IgD-negative memory B cell (primary cell): ENCODE data around the gene FCN1. TPM values are rescaled to one million over a fixed set of nuclear protein-coding genes. Genes with fewer than 3 reads are reported as not detected.

ENCODE experiments used
- H3K27ac Mint-ChIP-seq, 3 donors: one replicate each; pipeline ENCODE4 v1.8.0; 2020 to 2022; ENCODE audit warnings: mild to moderate bottlenecking in 3 of 3, mixed read lengths in 3 of 3, moderate library complexity in 1 of 3
- H3K27me3 Mint-ChIP-seq: one replicate; pipeline ENCODE4 v1.8.0; 2021; ENCODE audit warnings: mixed read lengths
- H3K36me3 Mint-ChIP-seq: one replicate; pipeline ENCODE4 v1.8.0; 2020; ENCODE audit warnings: mild to moderate bottlenecking, mixed read lengths
- H3K4me1 Mint-ChIP-seq, 3 donors: one replicate each; pipeline ENCODE4 v1.8.0; 2020 to 2022; ENCODE audit warnings: mixed read lengths in 3 of 3, mild to moderate bottlenecking in 1 of 3
- H3K4me3 Mint-ChIP-seq, 4 donors: one replicate each; pipeline ENCODE4 v1.8.0; 2020 to 2022; ENCODE audit warnings: mild to moderate bottlenecking in 4 of 4, mixed read lengths in 4 of 4, moderate library complexity in 3 of 4
- H3K9me3 Mint-ChIP-seq, 3 donors: one replicate each; pipeline ENCODE4 v1.8.0; 2020 to 2021; ENCODE audit warnings: mixed read lengths in 3 of 3, mild to moderate bottlenecking in 1 of 3
- polyA plus RNA-seq: library from polyadenylated mRNA; unstranded; fragments of 300-500 nt; fragmentation: Illumina TruSeq; gene quantifications from one replicate; pipeline ENCODE4 v1.2.3, GENCODE V29; 2021

Gene FCN1
- polyA plus RNA-seq, 1 donor from 2014 or later: 9.5 TPM

DNA sequence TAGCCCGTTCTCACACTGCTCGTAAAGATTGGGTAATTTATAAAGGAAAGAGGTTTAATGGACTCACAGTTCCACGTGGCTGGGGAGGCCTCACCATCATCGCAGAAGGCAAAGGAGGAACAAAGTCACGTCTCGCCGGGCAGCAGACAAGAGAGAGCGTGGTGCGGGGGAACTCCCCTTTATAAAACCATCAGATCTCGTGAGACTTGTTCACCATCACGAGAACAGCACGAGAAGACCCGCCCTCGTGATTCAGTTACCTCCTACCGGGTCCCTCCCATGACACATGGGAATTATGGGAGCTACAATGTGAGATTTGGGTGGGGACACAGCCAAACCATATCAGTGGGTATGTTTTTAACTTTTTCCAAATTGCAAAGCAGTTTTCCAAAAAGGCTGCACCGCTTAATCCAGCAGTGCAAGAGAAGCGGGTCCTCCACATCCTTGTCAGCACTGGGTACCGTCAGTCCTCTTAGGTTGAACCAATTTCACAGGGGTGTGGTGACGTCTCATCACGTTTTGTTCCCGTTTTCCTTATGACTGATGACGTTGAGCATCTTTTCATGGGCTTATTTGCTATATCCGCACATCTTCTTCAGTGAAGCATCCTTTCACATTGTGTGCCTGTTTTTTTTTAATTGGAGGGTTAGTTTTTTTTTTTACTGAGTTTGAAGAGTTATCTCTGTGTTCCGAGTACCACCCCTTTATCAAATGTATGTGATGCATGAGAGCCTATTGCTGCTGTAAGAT, 45.1 kb downstream of the FCN1 start:
- Mint-ChIP-seq H3K27ac (no peak overlapping the region), H3K4me3 (peak overlapping the region in 2 of 4 donors; percentile 14 to 65), H3K27me3 (no peaks in the 10 kb centered on the region)

DNA sequence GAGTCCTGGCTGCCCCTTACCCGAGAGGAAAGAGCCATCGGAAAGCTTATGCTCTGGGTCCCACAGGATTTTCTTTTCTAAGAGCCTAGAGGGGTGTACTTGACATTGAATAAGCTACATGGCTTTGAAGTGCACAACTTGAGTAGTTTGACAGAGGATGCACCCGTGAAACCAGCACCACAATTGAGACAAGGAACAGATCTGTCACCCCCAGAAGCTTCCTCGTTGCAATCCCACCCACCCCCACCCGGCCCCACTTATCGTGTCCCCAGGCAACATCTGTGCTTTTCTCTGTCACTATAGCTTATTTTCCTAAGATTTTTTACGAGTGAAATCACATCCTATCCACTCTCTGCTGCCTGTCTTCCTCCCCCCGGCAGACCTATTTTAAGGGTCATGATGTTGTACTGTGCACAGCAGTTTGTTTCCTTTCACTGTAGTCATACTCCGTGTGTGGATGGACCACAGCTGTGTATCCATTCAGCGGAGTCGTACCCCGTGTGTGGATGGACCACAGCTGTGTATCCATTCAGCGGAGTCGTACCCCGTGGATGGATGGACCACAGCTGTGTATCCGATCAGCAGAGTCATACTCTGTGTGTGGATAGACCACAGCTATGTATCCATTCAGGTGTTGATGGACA, 45.9 kb downstream of the FCN1 start:
- Mint-ChIP-seq H3K4me1 (peaks cover 0 to 6% (median 2%) of the 10 kb centered on the region in 3 donors), H3K36me3 (peaks cover 1% of the 10 kb centered on the region), H3K4me3 (peak overlapping the region in 1 of 4 donors; percentile 14), H3K27me3 (no peaks in the 10 kb centered on the region), H3K27ac (no peak overlapping the region), H3K9me3 (peaks cover 0 to 5% (median 4%) of the 10 kb centered on the region in 3 donors)

More for the DNA sequence above, 45.1 kb downstream of the FCN1 start:
- peaks cover 0 to 5% (median 4%) of the 10 kb centered on the region in 3 donors for H3K9me3 Mint-ChIP-seq
- peaks cover 1% of the 10 kb centered on the region for H3K36me3 Mint-ChIP-seq
- H3K4me1 Mint-ChIP-seq: peaks cover 0 to 6% (median 2%) of the 10 kb centered on the region in 3 donors

DNA sequence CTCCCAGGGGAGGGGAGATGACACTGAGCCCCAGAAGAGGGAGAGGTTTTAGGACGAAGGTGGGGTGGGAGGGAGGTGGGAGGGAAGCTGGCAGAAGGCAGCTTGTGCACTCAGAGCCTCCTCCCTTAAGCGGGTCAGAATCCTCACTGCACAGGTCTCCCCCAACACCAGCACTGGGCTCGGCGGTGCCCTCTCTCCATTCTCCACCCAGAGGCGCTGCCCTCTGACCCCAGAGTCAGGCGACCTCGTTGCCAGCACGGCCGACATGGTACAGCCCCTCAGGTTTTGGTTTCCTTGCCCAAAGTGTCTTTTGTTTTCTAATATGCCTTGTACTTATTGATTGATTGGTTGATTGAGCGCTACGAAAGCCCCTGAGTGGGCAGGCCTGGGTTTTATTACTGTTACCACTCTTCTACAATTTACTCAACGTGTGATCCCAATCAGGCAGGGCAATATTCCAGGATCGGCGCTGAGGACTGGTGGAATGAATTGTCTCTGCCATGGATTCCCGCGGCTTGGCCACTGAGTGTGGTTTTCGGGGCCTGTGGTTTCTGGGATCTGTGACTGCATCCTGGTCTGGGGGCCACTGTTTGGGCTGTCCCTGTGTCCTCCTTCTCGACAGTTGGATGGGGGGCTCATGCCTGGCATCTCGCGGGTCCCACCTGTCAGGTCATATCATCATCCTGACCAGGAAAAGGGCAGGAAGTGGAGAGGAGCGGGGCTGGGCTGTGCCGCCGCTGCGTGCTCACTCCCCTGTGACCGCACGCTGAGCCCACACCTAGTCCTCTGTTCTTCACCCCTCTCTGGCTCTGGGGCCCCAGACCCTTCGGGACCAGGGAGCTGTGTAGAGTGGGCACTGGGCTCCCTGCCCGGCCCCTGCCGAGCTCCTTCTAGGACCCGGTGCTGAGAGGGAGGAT, 46.7 kb downstream of the FCN1 start:
- Mint-ChIP-seq H3K4me1 (peaks cover 0 to 6% (median 2%) of the 10 kb centered on the region in 3 donors), H3K36me3 (peaks cover 1% of the 10 kb centered on the region), H3K9me3 (peaks cover 0 to 5% (median 4%) of the 10 kb centered on the region in 3 donors), H3K27ac (no peak overlapping the region), H3K27me3 (no peaks in the 10 kb centered on the region), H3K4me3 (no peak overlapping the region)

DNA sequence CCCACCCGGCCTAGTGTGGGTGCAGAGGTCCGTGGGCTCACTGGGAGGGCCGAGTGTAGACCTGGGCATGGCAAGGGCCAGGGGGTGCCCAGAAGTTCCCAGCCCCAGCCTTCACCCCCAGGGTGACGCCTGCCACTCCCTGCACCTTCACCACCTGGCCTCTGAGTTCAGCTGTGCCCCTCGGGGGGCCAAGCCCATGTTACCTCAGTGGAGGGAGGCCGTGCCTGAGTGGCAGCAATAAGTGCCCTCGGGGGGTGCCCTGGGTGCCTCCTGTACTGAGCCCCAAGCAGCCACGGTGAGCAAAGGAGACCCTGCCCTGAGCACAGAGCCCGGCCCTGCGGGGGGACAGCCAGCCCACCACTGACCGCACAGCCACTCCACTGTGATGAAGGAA, 47.4 kb downstream of the FCN1 start:
- Mint-ChIP-seq H3K36me3 (peaks cover 1% of the 10 kb centered on the region), H3K9me3 (peaks cover 0 to 5% (median 4%) of the 10 kb centered on the region in 3 donors), H3K4me3 (peak overlapping the region in 1 of 4 donors; percentile 23), H3K27me3 (no peaks in the 10 kb centered on the region), H3K27ac (no peak overlapping the region), H3K4me1 (peaks cover 0 to 6% (median 2%) of the 10 kb centered on the region in 3 donors)

DNA sequence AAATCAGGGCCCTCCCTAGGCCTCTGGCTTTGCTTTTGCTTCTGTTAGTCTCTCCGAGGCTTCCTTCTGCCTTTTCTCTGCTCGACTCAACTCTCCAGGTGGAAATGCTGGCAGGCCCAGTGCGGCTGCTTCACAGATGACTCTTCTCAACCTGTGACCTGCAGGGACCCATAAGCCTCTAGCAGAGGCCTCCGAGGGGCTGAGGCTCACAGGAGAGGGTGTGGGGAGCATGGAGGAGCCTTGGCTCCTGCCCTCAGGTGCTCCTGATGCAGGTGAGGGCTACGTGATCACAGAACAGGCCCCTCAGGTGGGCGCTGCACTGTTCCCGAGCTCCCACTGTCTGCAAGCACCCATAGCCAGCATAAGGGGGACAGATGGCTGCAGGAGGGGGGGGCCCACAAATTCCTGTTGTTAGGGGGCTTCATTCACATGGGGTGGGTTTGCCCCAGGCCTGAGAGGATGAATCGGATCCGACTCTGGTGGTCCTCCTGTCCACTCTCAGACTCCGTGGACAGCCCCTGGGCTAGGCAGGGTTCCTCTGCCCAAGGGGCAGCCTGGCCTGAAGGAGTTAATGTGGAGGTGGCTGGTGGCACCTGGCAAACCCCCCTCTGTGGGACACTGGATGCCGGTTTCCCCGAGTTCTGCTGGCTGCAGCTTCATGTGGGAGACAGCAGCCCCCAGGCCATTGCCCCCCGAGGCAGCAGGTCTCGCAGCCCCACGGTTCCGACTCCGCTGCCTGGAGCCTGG, 48.0 kb downstream of the FCN1 start:
- Mint-ChIP-seq H3K4me3 (peak overlapping the region in 1 of 4 donors; percentile 73), H3K4me1 (peaks cover 0 to 6% (median 2%) of the 10 kb centered on the region in 3 donors), H3K36me3 (peaks cover 1% of the 10 kb centered on the region), H3K27ac (no peak overlapping the region), H3K9me3 (peaks cover 0 to 5% (median 4%) of the 10 kb centered on the region in 3 donors), H3K27me3 (no peaks in the 10 kb centered on the region)

DNA sequence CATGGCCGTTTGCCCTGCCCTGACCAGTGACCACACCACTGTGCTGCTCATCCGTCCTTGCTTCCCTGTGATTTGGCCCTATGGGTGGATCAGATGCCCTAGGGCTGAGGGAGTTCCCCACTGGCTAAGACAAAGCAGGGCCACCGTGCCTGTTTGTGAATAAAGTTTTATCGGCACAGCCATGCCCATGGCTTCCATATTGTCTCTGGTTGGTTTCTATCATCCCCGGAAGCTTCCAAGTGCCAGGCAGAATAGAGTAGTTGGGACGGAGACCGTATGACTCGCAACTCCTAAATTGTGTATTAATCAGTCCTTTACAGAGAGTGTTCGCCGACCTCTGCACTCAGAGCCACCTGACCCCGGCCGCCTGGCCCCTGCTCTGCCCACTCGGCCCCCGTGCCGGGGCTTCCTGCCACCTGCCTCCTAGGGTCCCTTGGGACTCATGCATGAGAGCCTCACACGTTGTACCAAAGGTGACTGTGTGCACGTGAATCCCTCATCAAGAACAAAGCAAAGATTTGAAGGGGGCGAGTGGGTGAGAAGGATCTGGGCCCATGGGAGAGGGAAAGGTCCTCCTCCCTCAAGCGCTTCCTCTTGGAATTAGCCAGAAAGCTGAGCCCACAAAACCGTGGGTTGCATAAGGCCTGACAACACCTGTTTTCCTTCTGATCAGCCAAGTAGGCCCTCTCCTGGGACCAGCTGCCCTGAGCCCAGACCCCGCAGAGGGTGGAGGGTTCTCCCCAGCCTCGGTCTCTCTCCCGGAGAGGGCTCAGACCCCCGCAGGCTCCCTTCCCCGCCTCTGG, 48.8 kb downstream of the FCN1 start:
- H3K4me3 Mint-ChIP-seq: peak overlapping the region in 1 of 4 donors; percentile 73

DNA sequence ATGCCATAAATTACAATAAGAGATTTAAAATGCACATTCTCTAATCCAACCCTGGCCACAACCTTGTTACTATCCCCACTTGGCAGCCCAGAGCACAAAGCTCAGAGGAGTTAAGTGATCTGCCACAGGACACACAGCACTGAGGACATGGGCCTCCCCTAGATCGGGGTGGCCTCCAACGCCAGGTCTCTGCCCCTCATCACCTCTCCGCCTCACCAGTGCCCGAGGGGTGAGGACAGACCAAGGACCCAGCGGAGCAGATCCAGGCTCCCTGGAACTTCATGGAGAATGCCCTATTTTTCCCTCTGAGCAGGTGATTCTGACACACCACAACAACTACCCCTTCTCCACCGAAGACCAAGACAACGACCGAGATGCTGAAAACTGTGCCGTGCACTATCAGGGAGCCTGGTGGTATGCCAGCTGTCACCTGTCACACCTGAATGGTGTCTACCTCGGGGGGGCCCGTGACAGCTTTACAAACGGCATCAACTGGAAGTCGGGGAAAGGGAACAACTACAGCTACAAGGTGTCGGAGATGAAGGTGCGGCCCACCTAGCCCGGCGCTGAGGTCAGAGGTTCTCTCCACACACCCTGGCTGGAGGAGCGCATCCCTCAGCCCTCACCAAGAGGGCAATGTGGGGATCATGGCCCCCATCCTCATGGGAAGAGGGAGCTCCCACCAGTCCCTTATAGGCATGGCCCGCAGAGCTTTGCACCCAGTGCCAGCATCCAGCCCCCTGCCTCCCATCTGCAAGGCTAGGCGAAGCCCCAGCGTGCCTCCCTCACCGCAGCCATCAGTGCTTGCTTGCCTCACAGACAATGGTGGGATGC, 49.6 kb downstream of the FCN1 start:
- peaks cover 1% of the 10 kb centered on the region for H3K36me3 Mint-ChIP-seq
- peak overlapping the region in 1 of 4 donors; percentile 49 for H3K4me3 Mint-ChIP-seq
- H3K4me1 Mint-ChIP-seq: peaks cover 0 to 6% (median 2%) of the 10 kb centered on the region in 3 donors
- H3K27me3 Mint-ChIP-seq: no peaks in the 10 kb centered on the region
- H3K27ac Mint-ChIP-seq: peak overlapping the region in 1 of 3 donors; percentile 64
- peaks cover 0 to 4% (median 3%) of the 10 kb centered on the region in 3 donors for H3K9me3 Mint-ChIP-seq

More for the DNA sequence above, 48.8 kb downstream of the FCN1 start:
- H3K27ac Mint-ChIP-seq: peak overlapping the region in 1 of 3 donors; percentile 64
- H3K4me1 Mint-ChIP-seq: peaks cover 0 to 6% (median 2%) of the 10 kb centered on the region in 3 donors
- H3K9me3 Mint-ChIP-seq: peaks cover 0 to 5% (median 4%) of the 10 kb centered on the region in 3 donors
- no peaks in the 10 kb centered on the region for H3K27me3 Mint-ChIP-seq
- H3K36me3 Mint-ChIP-seq: peaks cover 1% of the 10 kb centered on the region

DNA sequence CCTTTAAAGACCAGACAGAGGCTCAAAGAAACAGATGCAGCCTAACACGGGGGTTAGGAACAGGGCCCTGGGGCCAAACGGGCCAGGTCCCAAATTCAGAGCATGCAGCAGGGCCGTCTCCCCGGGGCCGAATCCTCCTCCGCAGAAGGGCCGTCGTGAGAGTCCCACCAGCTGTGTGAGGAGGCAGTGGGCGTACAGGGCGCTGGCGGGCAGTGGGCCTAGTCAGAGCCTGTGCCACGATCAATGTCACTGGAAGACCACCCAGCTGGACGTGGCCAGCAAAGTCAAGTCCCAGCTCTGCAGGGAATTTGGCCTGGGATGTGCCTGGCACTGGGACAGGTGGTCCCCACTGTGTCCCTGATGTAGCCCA, 52.9 kb downstream of the FCN1 start:
- Mint-ChIP-seq H3K36me3 (no peaks in the 10 kb centered on the region), H3K27ac (no peak overlapping the region), H3K27me3 (no peaks in the 10 kb centered on the region), H3K9me3 (peaks cover 3 to 8% (median 7%) of the 10 kb centered on the region in 3 donors), H3K4me3 (no peak overlapping the region), H3K4me1 (peaks cover 0 to 6% (median 2%) of the 10 kb centered on the region in 3 donors)

DNA sequence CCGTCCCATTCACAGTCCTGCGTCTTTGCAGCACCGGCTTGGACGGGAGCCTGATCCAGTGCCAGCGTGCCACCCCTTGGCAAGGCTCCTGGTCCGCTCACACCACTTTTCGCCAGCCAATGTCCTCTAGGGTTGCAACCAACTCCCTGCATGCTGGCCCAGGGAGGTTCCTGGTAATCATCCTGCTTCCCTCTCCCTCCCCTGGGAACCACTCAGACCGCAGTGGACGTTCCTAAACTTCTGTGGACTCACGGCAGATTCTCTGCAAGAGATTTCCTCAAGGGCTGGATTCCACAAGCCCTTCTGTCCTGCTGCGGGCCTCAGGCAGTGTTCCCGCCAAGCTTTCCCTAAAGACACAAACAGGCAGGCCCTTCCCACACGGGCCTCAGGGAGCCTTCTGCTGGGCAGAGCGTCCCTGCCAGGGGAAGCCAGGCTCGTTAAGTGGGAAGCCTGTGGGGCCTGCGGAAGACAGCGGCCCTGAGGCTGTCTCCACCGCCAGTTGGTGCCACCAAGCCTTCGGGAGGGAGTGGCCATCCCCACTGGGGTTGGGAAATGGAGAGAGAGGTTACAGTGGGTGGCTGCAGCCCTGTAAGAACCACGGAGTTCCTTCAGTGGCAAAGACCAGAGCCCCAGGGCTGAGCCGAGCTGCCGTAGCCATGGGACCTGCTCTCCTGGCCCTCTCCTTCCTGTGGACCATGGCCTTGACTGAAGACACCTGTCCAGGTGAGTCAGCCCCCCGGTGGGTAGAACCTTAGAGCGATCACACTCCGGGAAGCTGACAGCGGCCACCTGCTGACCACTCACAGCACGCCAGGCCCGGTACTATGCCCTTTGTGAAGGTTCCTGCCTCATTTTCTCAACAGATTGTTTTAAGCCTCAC, 53.5 kb downstream of the FCN1 start:
- H3K36me3 Mint-ChIP-seq: no peaks in the 10 kb centered on the region
- H3K4me3 Mint-ChIP-seq: no peak overlapping the region
- H3K27ac Mint-ChIP-seq: no peak overlapping the region
- peaks cover 3 to 8% (median 5%) of the 10 kb centered on the region in 3 donors for H3K9me3 Mint-ChIP-seq
- peaks cover 0 to 2% (median 0%) of the 10 kb centered on the region in 3 donors for H3K4me1 Mint-ChIP-seq
- H3K27me3 Mint-ChIP-seq: no peaks in the 10 kb centered on the region

DNA sequence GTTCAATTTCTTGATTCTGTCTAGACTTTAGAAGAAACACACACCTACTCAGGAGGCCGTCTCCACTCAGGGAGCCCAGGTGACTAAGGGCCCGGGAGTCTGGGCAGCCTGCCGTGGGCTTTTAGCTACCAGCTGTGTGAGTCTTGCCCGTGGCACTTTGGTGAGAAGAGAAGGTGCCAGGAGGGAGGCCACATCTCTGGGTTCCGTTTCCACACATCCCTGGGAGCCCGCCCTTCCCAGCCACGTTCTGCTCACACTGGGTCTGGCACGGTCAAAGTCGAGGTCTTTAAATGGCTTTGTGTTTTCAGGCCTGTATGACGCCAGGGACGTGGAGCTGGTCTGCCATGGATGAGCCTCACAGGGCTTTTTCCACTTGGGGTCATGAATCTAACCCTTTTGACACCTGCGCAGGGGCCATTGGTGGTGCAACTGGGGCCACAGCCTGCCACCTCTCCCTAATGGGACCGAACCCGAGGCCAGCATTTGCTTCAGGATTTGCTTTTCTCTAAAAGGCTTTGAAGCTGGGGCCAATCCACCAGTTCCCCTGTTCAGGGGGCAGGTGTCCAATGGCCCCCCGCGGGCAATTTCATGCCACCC, 54.3 kb downstream of the FCN1 start:
- Mint-ChIP-seq H3K4me3 (no peak overlapping the region), H3K27ac (no peak overlapping the region), H3K4me1 (no peaks in the 10 kb centered on the region), H3K9me3 (peaks cover 3 to 8% (median 5%) of the 10 kb centered on the region in 3 donors), H3K36me3 (no peaks in the 10 kb centered on the region), H3K27me3 (no peaks in the 10 kb centered on the region)

DNA sequence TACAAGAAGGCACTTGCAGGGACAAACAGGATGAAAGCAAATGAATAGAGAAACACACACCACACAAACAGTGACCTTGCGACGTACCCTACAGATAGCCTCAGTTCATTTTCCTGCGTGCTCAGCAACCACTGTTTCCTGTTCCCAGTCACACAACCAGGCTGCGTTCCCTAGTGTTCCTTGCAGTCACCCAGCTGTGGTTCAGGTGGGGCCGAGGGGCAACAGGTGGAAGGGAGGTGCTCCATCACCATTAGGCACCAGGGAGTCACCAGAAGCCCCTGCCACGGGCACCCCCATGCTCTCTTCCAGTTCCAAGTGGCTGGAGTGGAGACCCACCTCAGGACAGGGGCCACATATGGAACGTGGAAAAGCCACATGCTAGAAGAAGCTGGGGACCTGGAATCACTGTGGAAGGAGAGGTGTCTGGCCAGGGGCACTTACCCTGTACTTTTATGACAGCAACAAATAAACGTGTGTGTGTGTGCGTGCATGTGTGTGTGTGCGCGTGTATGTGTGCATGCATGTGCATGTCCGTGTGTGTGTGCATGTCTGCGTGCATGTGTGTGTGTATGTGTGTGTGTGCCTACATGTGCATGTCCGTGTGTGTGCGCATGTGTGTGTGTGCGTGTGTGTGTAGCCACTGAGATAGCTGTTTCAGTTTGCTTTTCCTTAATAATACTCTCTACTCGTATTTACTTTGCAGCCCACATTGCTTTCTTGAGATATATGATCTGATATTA, 55.9 kb downstream of the FCN1 start:
- Mint-ChIP-seq H3K36me3 (no peaks in the 10 kb centered on the region), H3K27me3 (peaks cover 8% of the 10 kb centered on the region), H3K4me3 (no peak overlapping the region), H3K27ac (no peak overlapping the region), H3K9me3 (peaks cover 5 to 8% (median 6%) of the 10 kb centered on the region in 3 donors), H3K4me1 (no peaks in the 10 kb centered on the region)
